HepG2 (cell line): ENCODE data around the gene RSBN1. TPM values are rescaled to one million over a fixed set of nuclear protein-coding genes. Genes with fewer than 3 reads are reported as not detected.

ENCODE experiments used
- DNMT3B ChIP-seq: conservative IDR thresholded peaks from 2 replicates; pipeline ENCODE4 v1.6.1; 2016; ENCODE audit warnings: missing biosample characterization, control low read depth
- EP300 ChIP-seq, 3 experiments: sonication (generic) in 1 of 3; formaldehyde crosslinking in 1 of 3; IDR thresholded peaks; 2 replicates each; pipeline versions ENCODE4 v1.5.1 to v1.6.1; 2011 to 2020; ENCODE audit warnings: low read depth in 2 of 3, low read length in 2 of 3, borderline replicate concordance in 1 of 3, improper control_type of control experiment in 1 of 3, mild to moderate bottlenecking in 1 of 3, missing genetic modification reagents in 1 of 3, moderate library complexity in 1 of 3
- GATAD1 ChIP-seq: IDR thresholded peaks from 2 replicates; pipeline ENCODE4 v1.6.1; 2016; ENCODE audit warnings: missing genetic modification reagents, missing compliant biosample characterization
- JUND ChIP-seq: sonication (generic); formaldehyde crosslinking; IDR thresholded peaks from 2 replicates; pipeline ENCODE4 v1.8.0; 2022; ENCODE audit warnings: mild to moderate bottlenecking, missing genetic modification reagents
- PHF21A ChIP-seq: sonication (generic); formaldehyde crosslinking; IDR thresholded peaks from 2 replicates; pipeline ENCODE4 v1.5.0; 2020; ENCODE audit warnings: mild to moderate bottlenecking, missing genetic modification reagents
- RXRB ChIP-seq: IDR thresholded peaks from 2 replicates; pipeline ENCODE4 v1.6.1; 2016; ENCODE audit warnings: borderline replicate concordance, missing genetic modification reagents, missing compliant biosample characterization
- SNAI1 ChIP-seq: sonication (generic); formaldehyde crosslinking; IDR thresholded peaks from 2 replicates; pipeline ENCODE4 v1.5.0; 2020; ENCODE audit warnings: mild to moderate bottlenecking, missing genetic modification reagents, borderline replicate concordance
- polyA plus RNA-seq, 8 experiments: library from polyadenylated mRNA; depleted of rRNA in 3 of 8; stranded (reverse) in 7 of 8; unstranded in 1 of 8; fragments of >200 nt; fragmentation: Illumina TruSeq in 4 of 8; extraction: Trizol in 4 of 8; gene quantifications; 2 replicates each; pipeline versions ENCODE4 v1.2.1 to v1.2.3, GENCODE V29; 2011 to 2016; ENCODE audit warnings: low read depth in 4 of 8, missing spikeins in 1 of 8, mixed read lengths in 1 of 8; ENCODE audit not compliant: insufficient read depth in 1 of 8
- total RNA-seq, 5 experiments: library from RNA; depleted of rRNA; stranded (reverse); fragments of >200 nt; fragmentation: Illumina TruSeq; extraction: Trizol; gene quantifications; 2 replicates each; pipeline ENCODE4 v1.2.3, GENCODE V29; 2016; ENCODE audit warnings: low read depth in 1 of 5
- TF ChIP-seq, protein P1 (sequence below): sonication (generic); formaldehyde crosslinking; IDR thresholded peaks from 2 replicates; pipeline ENCODE4 v1.4.0; 2020; ENCODE audit warnings: mild to moderate bottlenecking, missing genetic modification reagents
- TF ChIP-seq, protein P2 (sequence below): sonication (generic); formaldehyde crosslinking; IDR thresholded peaks from 2 replicates; pipeline ENCODE4 v1.5.0; 2020; ENCODE audit warnings: mild to moderate bottlenecking, missing genetic modification reagents
- TF ChIP-seq, protein P3 (sequence below): sonication (generic); formaldehyde crosslinking; IDR thresholded peaks from 2 replicates; pipeline ENCODE4 v1.5.1; 2020; ENCODE audit warnings: mild to moderate bottlenecking, missing genetic modification reagents
- TF ChIP-seq, protein P4 (sequence below): sonication (generic); formaldehyde crosslinking; IDR thresholded peaks from 2 replicates; pipeline ENCODE4 v1.4.0; 2020; ENCODE audit warnings: missing genetic modification reagents
- TF ChIP-seq, protein P5 (sequence below): sonication (generic); formaldehyde crosslinking; IDR thresholded peaks from 2 replicates; pipeline ENCODE4 v1.8.1; 2023; ENCODE audit warnings: mild to moderate bottlenecking, missing genetic modification reagents

RSBN1 gene
- total and polyA plus RNA-seq, 2 of the 13 experiments (the other 11 are each of a cell fraction or from before 2014, with no cell fraction given) = 8.3 to 10.4 TPM

DNA sequence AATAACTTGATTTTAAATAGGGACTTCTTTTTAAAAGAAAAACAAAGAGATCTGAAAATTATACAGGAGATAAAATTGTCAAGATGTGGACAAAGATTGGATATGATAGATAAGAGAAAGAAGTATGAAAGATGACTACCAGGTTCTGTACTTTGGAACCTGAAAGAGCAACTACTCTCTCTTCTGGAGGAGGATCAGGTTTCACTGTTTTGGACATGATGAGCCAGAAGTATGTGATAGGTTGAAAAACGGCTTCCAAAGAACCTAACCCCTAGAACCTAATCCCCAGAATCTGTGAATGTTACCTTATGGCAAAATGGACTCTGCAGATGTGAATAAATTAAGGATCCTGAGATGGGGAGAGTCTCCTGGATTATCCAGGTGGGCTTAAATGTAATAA is 26.2 kb downstream of the RSBN1 start (continued):
- TF ChIP-seq, protein P1, sequence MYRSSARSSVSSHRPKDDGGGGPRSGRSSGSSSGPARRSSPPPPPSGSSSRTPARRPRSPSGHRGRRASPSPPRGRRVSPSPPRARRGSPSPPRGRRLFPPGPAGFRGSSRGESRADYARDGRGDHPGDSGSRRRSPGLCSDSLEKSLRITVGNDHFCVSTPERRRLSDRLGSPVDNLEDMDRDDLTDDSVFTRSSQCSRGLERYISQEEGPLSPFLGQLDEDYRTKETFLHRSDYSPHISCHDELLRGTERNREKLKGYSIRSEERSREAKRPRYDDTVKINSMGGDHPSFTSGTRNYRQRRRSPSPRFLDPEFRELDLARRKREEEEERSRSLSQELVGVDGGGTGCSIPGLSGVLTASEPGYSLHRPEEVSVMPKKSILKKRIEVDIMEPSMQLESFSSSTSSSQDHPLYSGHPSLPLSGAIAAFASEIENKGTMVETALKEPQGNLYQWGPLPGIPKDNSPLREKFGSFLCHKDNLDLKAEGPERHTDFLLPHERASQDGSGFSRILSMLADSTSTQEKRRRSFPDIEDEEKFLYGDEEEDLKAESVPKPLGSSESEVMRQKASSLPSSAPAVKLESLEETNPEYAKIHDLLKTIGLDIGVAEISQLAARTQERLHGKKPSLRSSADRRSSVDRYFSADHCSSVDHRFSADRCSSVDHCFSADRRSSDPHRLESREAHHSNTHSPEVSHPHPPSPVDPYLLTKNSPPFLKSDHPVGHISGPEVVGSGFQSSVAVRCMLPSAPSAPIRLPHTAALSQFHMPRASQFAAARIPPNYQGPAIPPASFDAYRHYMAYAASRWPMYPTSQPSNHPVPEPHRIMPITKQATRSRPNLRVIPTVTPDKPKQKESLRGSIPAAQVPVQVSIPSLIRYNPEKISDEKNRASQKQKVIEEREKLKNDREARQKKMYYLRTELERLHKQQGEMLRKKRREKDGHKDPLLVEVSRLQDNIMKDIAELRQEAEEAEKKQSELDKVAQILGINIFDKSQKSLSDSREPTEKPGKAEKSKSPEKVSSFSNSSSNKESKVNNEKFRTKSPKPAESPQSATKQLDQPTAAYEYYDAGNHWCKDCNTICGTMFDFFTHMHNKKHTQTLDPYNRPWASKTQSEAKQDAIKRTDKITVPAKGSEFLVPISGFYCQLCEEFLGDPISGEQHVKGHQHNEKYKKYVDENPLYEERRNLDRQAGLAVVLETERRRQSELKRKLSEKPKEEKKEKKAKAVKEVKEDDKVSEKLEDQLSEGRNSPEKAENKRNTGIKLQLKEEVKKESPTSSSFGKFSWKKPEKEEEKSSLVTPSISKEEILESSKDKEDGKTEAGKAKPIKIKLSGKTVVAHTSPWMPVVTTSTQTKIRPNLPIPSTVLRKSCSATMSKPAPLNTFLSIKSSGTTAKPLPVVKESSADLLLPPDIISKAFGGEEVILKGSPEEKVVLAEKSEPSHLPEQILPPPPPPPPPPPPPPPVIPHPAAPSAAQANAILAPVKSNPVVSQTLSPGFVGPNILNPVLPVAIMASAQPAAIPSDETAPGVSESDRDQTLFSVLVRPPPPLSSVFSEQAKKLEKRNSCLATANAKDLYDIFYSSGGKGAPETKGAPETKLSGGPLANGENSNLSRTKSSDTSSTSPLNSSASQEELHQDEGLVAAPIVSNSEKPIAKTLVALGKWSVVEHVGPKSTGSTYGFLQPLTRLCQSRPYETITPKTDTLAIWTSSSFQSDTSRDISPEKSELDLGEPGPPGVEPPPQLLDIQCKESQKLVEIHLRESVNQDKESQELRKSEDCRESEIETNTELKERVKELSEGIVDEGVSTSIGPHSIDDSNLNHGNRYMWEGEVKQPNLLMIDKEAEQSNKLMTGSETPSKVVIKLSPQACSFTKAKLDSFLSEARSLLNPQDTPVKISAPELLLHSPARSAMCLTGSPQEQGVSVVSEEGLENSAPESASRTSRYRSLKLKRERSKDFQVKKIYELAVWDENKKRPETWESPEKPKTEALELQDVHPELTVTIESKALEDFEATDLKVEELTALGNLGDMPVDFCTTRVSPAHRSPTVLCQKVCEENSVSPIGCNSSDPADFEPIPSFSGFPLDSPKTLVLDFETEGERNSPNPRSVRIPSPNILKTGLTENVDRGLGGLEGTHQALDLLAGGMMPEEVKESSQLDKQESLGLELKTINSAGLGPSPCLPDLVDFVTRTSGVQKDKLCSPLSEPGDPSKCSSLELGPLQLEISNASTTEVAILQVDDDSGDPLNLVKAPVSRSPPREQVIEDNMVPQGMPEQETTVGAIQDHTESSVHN (CRISPR knock-in tag) = no peak
- no peak for TF ChIP-seq SNAI1 (CRISPR knock-in tag)
- TF ChIP-seq, protein P2, sequence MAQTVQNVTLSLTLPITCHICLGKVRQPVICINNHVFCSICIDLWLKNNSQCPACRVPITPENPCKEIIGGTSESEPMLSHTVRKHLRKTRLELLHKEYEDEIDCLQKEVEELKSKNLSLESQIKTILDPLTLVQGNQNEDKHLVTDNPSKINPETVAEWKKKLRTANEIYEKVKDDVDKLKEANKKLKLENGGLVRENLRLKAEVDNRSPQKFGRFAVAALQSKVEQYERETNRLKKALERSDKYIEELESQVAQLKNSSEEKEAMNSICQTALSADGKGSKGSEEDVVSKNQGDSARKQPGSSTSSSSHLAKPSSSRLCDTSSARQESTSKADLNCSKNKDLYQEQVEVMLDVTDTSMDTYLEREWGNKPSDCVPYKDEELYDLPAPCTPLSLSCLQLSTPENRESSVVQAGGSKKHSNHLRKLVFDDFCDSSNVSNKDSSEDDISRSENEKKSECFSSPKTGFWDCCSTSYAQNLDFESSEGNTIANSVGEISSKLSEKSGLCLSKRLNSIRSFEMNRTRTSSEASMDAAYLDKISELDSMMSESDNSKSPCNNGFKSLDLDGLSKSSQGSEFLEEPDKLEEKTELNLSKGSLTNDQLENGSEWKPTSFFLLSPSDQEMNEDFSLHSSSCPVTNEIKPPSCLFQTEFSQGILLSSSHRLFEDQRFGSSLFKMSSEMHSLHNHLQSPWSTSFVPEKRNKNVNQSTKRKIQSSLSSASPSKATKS (CRISPR knock-in tag) = no peak
- TF ChIP-seq RXRB (CRISPR knock-in tag) = 0 out of 2 replicates have a peak, but pooled peaks have one; percentile 9
- no peak for TF ChIP-seq GATAD1 (CRISPR knock-in tag)
- no peak for TF ChIP-seq JUND (CRISPR knock-in tag)
- TF ChIP-seq, protein P3, sequence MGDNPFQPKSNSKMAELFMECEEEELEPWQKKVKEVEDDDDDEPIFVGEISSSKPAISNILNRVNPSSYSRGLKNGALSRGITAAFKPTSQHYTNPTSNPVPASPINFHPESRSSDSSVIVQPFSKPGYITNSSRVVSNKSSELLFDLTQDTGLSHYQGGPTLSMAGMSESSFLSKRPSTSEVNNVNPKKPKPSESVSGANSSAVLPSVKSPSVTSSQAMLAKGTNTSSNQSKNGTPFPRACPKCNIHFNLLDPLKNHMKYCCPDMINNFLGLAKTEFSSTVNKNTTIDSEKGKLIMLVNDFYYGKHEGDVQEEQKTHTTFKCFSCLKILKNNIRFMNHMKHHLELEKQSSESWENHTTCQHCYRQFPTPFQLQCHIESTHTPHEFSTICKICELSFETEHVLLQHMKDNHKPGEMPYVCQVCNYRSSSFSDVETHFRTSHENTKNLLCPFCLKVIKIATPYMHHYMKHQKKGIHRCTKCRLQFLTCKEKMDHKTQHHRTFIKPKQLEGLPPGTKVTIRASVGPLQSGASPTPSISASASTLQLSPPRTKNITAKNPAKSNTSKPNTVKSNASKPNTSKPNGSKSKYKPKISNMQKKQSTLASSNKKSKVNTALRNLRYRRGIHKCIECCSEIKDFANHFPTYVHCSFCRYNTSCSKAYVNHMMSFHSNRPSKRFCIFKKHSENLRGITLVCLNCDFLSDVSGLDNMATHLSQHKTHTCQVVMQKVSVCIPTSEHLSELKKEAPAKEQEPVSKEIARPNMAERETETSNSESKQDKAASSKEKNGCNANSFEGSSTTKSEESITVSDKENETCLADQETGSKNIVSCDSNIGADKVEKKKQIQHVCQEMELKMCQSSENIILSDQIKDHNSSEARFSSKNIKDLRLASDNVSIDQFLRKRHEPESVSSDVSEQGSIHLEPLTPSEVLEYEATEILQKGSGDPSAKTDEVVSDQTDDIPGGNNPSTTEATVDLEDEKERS (CRISPR knock-in tag) = no peak
- 0 out of 4 replicates have a peak, but pooled peaks of 1 of the 2 experiments have one; percentile 9 for TF ChIP-seq EP300 (IDR thresholded peaks at IDR 0.05; ENCODE audit: low read depth in 2 of 2, low read length in 2 of 2)
- TF ChIP-seq EP300 (CRISPR knock-in tag; IDR thresholded peaks at IDR 0.05; ENCODE audit: borderline replicate concordance) = no peak
- TF ChIP-seq, protein P4, sequence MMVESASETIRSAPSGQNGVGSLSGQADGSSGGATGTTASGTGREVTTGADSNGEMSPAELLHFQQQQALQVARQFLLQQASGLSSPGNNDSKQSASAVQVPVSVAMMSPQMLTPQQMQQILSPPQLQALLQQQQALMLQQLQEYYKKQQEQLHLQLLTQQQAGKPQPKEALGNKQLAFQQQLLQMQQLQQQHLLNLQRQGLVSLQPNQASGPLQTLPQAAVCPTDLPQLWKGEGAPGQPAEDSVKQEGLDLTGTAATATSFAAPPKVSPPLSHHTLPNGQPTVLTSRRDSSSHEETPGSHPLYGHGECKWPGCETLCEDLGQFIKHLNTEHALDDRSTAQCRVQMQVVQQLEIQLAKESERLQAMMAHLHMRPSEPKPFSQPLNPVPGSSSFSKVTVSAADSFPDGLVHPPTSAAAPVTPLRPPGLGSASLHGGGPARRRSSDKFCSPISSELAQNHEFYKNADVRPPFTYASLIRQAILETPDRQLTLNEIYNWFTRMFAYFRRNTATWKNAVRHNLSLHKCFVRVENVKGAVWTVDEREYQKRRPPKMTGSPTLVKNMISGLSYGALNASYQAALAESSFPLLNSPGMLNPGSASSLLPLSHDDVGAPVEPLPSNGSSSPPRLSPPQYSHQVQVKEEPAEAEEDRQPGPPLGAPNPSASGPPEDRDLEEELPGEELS (CRISPR knock-in tag) = no peak
- TF ChIP-seq, protein P5, sequence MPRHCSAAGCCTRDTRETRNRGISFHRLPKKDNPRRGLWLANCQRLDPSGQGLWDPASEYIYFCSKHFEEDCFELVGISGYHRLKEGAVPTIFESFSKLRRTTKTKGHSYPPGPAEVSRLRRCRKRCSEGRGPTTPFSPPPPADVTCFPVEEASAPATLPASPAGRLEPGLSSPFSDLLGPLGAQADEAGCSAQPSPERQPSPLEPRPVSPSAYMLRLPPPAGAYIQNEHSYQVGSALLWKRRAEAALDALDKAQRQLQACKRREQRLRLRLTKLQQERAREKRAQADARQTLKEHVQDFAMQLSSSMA = no peak
- no peak for TF ChIP-seq PHF21A
- no peak for TF ChIP-seq DNMT3B (CRISPR knock-in tag)
